ENCODE data around the gene OR2L13.
"Not testable (repeated sequence)": the region's sequence is repeated elsewhere in the genome, so short reads cannot be mapped to it uniquely, and the experiment has no call there.

The OR2L13 gene

GRCh38 chr1:248094884-248095283 lies at the start of gene OR2L13:
Gene OR2L13, plus strand, starts transcription at chr1:248095184. Its CDS starts 4,192 bp downstream, at chr1:248099376.
- DNase-seq: no peak

GRCh38 chr1:248045209-248045608 lies 49.8 kb upstream of the OR2L13 start:
- DNase-seq: no peak

- DNase-seq: no peak
Observed at GRCh38 chr1:248046536-248046935, 48.4 kb upstream of the OR2L13 start, which contains the start of gene OR2L3. Gene OR2L3, plus strand, starts transcription at chr1:248046836. Its CDS starts 13,846 bp downstream, at chr1:248060682.

GRCh38 chr1:248047008-248047407 lies 48.0 kb upstream of the OR2L13 start:
- DNase-seq: no peak

- no peak for DNase-seq
Observed at GRCh38 chr1:248054671-248055070, 40.3 kb upstream of the OR2L13 start.

- no peak for DNase-seq
Observed at GRCh38 chr1:248055261-248055660, 39.7 kb upstream of the OR2L13 start.

GRCh38 chr1:248065071-248065470 lies 29.9 kb upstream of the OR2L13 start:
- DNase-seq: no peak

GRCh38 chr1:248065604-248066003 lies 29.4 kb upstream of the OR2L13 start:
- DNase-seq: no peak

- DNase-seq: not testable (repeated sequence)
Observed at GRCh38 chr1:248083864-248084263, 11.1 kb upstream of the OR2L13 start.

- DNase-seq: no peak
Observed at GRCh38 chr1:248098529-248098928, 3.5 kb downstream of the OR2L13 start.

GRCh38 chr1:248102847-248103246 lies 7.9 kb downstream of the OR2L13 start:
- DNase-seq: no peak

- DNase-seq: no peak
Observed at GRCh38 chr1:248111157-248111556, 16.2 kb downstream of the OR2L13 start.

- DNase-seq: no peak
Observed at GRCh38 chr1:248114890-248115289, 19.9 kb downstream of the OR2L13 start.

- DNase-seq: no peak
Observed at GRCh38 chr1:248127653-248128052, 32.7 kb downstream of the OR2L13 start.

GRCh38 chr1:248136811-248137210 lies 41.8 kb downstream of the OR2L13 start:
- DNase-seq: no peak

GRCh38 chr1:248140846-248141245 lies 45.9 kb downstream of the OR2L13 start:
- DNase-seq: no peak

GRCh38 chr1:248143311-248143710 lies 48.3 kb downstream of the OR2L13 start:
- DNase-seq: no peak

GRCh38 chr1:248144513-248145198 lies 49.7 kb downstream of the OR2L13 start, which contains the start of gene OR2M5:
Gene OR2M5, plus strand, starts transcription at chr1:248145148. Its CDS starts 0 bp downstream, at chr1:248145148.
- no peak for DNase-seq

Measured in NCI-H510A treated with DMSO at 0.1 percent for 48 hours (cell line).